Adrenal gland (tissue), 12 donors: Measurements from ENCODE around the gene PROCR. TPM values are rescaled to one million over a fixed set of nuclear protein-coding genes. Genes with fewer than 3 reads are reported as not detected.
"Not testable (repeated sequence)": the region's sequence is repeated elsewhere in the genome, so short reads cannot be mapped to it uniquely, and the experiment has no call there.

ENCODE experiments used
- DNase-seq, 7 donors: peaks; one replicate each; pipeline ENCODE4 v3.0.0-alpha.2; 2019 to 2020
- H3K27ac ChIP-seq, 5 donors: fragments of 200-600 bp; sonication (generic) in 4 of 5; 1 replicate in 3 of 5; 2 replicates in 2 of 5; pipeline versions ENCODE4 v1.5.1 to v1.8.0; 2016 to 2020; ENCODE audit warnings: mild to moderate bottlenecking in 1 of 5
- H3K27me3 ChIP-seq: fragments of 200-600 bp; 2 replicates; pipeline ENCODE4 v1.8.0; 2021
- H3K36me3 ChIP-seq, 2 donors: fragments of 200-600 bp; replicated peaks in 1 of 2; 1 replicate in 1 of 2; 2 replicates in 1 of 2; pipeline versions ENCODE4 v1.5.1 to v1.8.0; 2018 to 2022
- H3K4me1 ChIP-seq, 2 donors: fragments of 200-600 bp; replicated peaks in 1 of 2; 1 replicate in 1 of 2; 2 replicates in 1 of 2; pipeline versions ENCODE4 v1.5.1 to v1.8.0; 2018 to 2021
- H3K4me3 ChIP-seq, 4 donors: fragments of 200-600 bp; sonication (generic) in 3 of 4; one replicate each; pipeline ENCODE4 v1.5.1; 2016 to 2018
- H3K9me3 ChIP-seq, 3 donors: fragments of 200-600 bp; sonication (generic) in 1 of 3; replicated peaks in 1 of 3; 1 replicate in 2 of 3; 2 replicates in 1 of 3; pipeline versions ENCODE4 v1.5.1 to v1.8.0; 2016 to 2021
- POLR2A ChIP-seq, 2 donors: fragments of 450-650 bp; IDR thresholded peaks; one replicate each; pipeline ENCODE4 v1.6.1; 2017; ENCODE audit warnings: antibody characterized with exemption in 2 of 2, mild to moderate bottlenecking in 2 of 2, moderate library complexity in 1 of 2
- WGBS, 4 donors: extraction: QIAGEN DNeasy Blood & Tissue Kit in 2 of 4; methylation state at CpG; one replicate each; pipeline versions ENCODE4 v1.1.5 to v1.1.7; 2013 to 2017; 5-methylcytosine and 5-hydroxymethylcytosine counted together
- intact Hi-C, 2 donors: fragments of 100-400 bp; cut with DNase I; formaldehyde crosslinking; loops; one replicate each; pipeline versions ENCODE4 v1.14.1 to v1.15.0; 2022 to 2023
- polyA plus RNA-seq, 3 donors: library from polyadenylated mRNA; stranded (reverse); fragments of 200-250 nt in 2 of 3; fragments of 350-450 nt in 1 of 3; fragmentation: Illumina TruSeq in 1 of 3; extraction: RNeasy Lipid Tissue Mini Kit (QIAGEN cat#74804) in 1 of 3; gene quantifications; one replicate each; pipeline ENCODE4 v1.2.3, GENCODE V29; 2013 to 2014
- total RNA-seq, 9 donors: library from RNA; depleted of rRNA in 4 of 9; stranded (reverse); fragments of >200 nt in 4 of 9; fragments of 120-200 nt in 1 of 9; fragmentation: NEBNext Ultra II Directional in 1 of 9; extraction: Animal tissue kit (Norgen Biotek cat#: 25700) in 1 of 9; gene quantifications; one replicate each; pipeline versions ENCODE4 v1.1.0 to v1.2.4, GENCODE V29; 2013 to 2023
- TF ChIP-seq, protein P1 (sequence below), 6 experiments: fragments of 450-650 bp in 4 of 6; fragments of 200-600 bp in 2 of 6; sonication (generic) in 1 of 6; IDR thresholded peaks; 1 replicate in 5 of 6; 2 replicates in 1 of 6; pipeline versions ENCODE4 v1.5.1 to v1.8.0; 2016 to 2021; ENCODE audit warnings: antibody characterized with exemption in 6 of 6, mild to moderate bottlenecking in 2 of 6, moderate library complexity in 1 of 6
- donor health status: healthy with polysubstance abuse.
- donor health status: Bipolar disorder and iron deficiency.
- donor health status: DM: yes; HTN: yes; CAD: no.
- donor health status: DM: no; HTN: no; CAD: no.
- donor health status: DM: no; HTN: no; CAD: no.
- donor health status: DM: yes; HTN: yes; CAD: no.

Gene PROCR
- total and polyA plus RNA-seq, 12 donors: 5.7 to 87.0 (median 29.1) TPM

DNA sequence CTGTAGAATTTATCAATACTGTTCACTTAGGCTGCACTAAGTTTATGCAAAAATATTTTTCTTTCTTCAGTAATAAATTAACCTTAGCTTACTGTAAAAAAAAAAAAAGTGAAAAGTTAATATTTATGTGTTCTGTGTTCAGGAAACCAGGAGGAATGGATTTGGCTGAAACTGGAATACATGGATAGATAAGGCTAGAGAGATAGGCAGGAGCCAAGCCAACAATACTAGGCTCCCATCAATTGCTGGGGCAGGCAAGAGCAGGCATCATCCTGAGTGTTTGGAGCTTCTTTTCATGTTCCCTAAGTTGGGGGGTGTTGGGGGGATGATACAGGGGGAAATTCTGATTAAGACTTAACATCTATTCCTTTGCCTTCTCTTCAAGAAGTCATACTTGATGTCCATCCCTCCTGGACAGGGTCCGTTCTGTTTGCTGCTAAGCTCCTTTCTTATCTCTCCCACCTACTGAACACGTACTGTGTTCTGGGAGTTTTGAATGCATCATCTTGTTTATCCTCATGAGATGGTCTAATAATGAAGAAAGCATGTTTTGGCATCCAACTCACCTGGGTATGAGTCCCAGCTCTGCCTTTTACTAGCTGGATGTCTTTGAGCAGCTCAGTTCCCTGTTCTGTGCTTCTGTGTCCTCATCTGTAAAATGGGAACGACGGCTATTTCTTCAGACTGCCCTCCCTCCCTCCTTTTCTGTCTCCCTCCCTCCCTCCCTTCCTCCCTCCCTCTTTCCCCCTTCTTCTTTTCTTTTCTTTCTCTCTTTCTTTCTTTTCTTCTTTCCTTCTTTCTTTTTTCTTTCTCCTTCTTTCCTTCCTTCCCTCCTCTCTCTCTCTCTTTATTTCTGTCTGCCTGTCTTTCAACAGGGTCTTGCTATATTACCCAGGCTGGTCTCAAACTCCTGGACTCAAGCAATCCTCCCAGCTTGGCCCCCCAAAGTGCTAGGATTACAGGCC lies 6.4 kb upstream of the PROCR start:
- TF ChIP-seq, protein P1, sequence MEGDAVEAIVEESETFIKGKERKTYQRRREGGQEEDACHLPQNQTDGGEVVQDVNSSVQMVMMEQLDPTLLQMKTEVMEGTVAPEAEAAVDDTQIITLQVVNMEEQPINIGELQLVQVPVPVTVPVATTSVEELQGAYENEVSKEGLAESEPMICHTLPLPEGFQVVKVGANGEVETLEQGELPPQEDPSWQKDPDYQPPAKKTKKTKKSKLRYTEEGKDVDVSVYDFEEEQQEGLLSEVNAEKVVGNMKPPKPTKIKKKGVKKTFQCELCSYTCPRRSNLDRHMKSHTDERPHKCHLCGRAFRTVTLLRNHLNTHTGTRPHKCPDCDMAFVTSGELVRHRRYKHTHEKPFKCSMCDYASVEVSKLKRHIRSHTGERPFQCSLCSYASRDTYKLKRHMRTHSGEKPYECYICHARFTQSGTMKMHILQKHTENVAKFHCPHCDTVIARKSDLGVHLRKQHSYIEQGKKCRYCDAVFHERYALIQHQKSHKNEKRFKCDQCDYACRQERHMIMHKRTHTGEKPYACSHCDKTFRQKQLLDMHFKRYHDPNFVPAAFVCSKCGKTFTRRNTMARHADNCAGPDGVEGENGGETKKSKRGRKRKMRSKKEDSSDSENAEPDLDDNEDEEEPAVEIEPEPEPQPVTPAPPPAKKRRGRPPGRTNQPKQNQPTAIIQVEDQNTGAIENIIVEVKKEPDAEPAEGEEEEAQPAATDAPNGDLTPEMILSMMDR (IDR thresholded peaks at IDR 0.05): no peak
- TF ChIP-seq POLR2A (IDR thresholded peaks at IDR 0.05): no peak
- intact Hi-C loops: no loop called here
- Histone ChIP-seq H3K27me3 (no peaks in the 10 kb centered on the region), H3K36me3 (no peaks in the 10 kb centered on the region), H3K27ac (peak overlapping the region in 2 of 5 donors; percentile 2 to 33), H3K4me3 (no peak overlapping the region), H3K9me3 (no peaks in the 10 kb centered on the region), H3K4me1 (peaks cover 5 to 11% of the 10 kb centered on the region in 2 donors)
- peak in 1 of 7 donors; percentile 42 for DNase-seq
- 84 to 90% (median 86%) methylated on average over 4 of the region's 4 CpGs for WGBS, 4 donors

GRCh38 chr20:35166242-35166830 lies 5.5 kb upstream of the PROCR start:
- intact Hi-C loops: no loop called here
- H3K27ac ChIP-seq: peak overlapping the region in 2 of 5 donors; percentile 2 to 33
- no peaks in the 10 kb centered on the region for H3K36me3 ChIP-seq
- no peaks in the 10 kb centered on the region for H3K9me3 ChIP-seq
- 34 to 50% (median 37%) methylated on average over 5 of the region's 5 CpGs for WGBS, 4 donors
- no peak overlapping the region for H3K4me3 ChIP-seq
- peaks cover 5 to 13% of the 10 kb centered on the region in 2 donors for H3K4me1 ChIP-seq
- no peaks in the 10 kb centered on the region for H3K27me3 ChIP-seq
- TF ChIP-seq POLR2A (IDR thresholded peaks at IDR 0.05): no peak
- TF ChIP-seq, protein P1 (IDR thresholded peaks at IDR 0.05): no peak
- peak; percentile 38 to 80 (median 66) for DNase-seq

- Histone ChIP-seq H3K27ac (no peak overlapping the region), H3K9me3 (no peaks in the 10 kb centered on the region), H3K27me3 (no peaks in the 10 kb centered on the region), H3K36me3 (no peaks in the 10 kb centered on the region), H3K4me1 (peaks cover 9 to 25% of the 10 kb centered on the region in 2 donors), H3K4me3 (no peak overlapping the region)
- intact Hi-C loops: no loop called here
- 96 to 100% (median 100%) methylated on average over 1 of the region's 1 CpG for WGBS, 4 donors
- no peak for TF ChIP-seq POLR2A (IDR thresholded peaks at IDR 0.05)
- TF ChIP-seq, protein P1 (IDR thresholded peaks at IDR 0.05): no peak
- DNase-seq: no peak
These were observed 4.1 kb upstream of the PROCR start for GRCh38 chr20:35167787-35168186.

DNA sequence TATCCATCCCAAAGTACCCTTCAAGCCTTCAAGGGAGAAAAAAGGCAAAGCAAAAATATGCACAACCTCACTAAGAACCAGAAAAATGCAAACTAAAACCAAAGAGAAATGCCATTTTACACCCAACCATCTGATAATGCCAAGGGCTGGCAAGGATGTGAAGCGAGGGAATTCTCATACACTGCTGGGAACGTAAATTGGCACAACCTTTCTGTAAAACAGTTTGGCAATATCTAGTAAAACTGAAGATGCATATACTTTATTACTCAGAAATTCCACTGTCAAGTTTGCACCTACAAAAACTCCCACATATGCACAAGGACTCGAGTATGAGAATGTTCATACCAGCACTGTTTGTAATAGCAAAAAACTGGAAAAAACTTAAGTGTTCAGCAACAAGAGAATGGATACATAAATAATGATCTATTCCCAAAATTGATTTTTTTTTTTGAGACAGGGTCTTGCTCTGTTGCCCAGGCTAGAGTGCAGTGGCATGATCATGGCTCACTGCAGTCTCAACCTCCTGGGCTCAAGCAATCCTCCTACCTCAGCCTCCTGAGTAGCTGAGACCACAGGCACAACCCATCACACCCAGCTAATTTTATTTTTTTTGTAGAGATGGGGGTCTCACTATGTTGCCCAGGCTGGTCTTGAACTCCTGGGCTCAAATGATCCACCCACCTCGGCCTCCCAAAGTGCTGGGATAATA lies 3.0 kb upstream of the PROCR start:
- H3K27ac ChIP-seq, DNase-seq, intact Hi-C loops, H3K36me3 ChIP-seq, H3K4me3 ChIP-seq, H3K27me3 ChIP-seq, H3K9me3 ChIP-seq: not testable (repeated sequence)
- peaks cover 9 to 25% of the 10 kb centered on the region in 2 donors for H3K4me1 ChIP-seq
- 89 to 96% (median 92%) methylated on average over 4 of the region's 4 CpGs for WGBS, 4 donors
